ENCODE data around the gene CCDC178. TPM values are rescaled to one million over a fixed set of nuclear protein-coding genes. Genes with fewer than 3 reads are reported as not detected.

Gene CCDC178
- total RNA-seq, 4 donors from 2014 or later: 0.73 to 1.1 TPM; not detected in 2

- intact Hi-C loops (cut with DNase I): no loop called here
- Histone ChIP-seq H3K27ac (no peak overlapping the region), H3K27me3 (no peaks in the 10 kb centered on the region), H3K9me3 (peaks cover 0 to 9% (median 0%) of the 10 kb centered on the region in 3 donors), H3K4me3 (no peak overlapping the region), H3K36me3 (no peaks in the 10 kb centered on the region), H3K4me1 (no peaks in the 10 kb centered on the region)
- TF ChIP-seq POLR2A (IDR thresholded peaks at IDR 0.05) (no peak), CTCF (IDR thresholded peaks at IDR 0.05) (no peak)
- no peak for DNase-seq
- WGBS, 2 donors: 52 to 64% methylated on average over 3 to 4 of the region's 4 CpGs
These were observed 543.6 kb downstream of the CCDC178 start for GRCh38 chr18:32896776-32897547.

- H3K4me1 ChIP-seq: no peaks in the 10 kb centered on the region
- no peaks in the 10 kb centered on the region for H3K27me3 ChIP-seq
- 83 to 84% methylated on average over 7 of the region's 7 CpGs for whole genome bisulfite sequencing, 2 donors
- TF ChIP-seq CTCF (IDR thresholded peaks at IDR 0.05): no peak
- no peak for TF ChIP-seq POLR2A (IDR thresholded peaks at IDR 0.05)
- no peaks in the 10 kb centered on the region for H3K36me3 ChIP-seq
- DNase-seq: no peak
- intact Hi-C loops (cut with DNase I): no loop called here
- peaks cover 0 to 9% (median 0%) of the 10 kb centered on the region in 3 donors for H3K9me3 ChIP-seq
- no peak overlapping the region for H3K27ac ChIP-seq
- no peak overlapping the region for H3K4me3 ChIP-seq
These were observed 546.6 kb downstream of the CCDC178 start for GRCh38 chr18:32893915-32894314.

GRCh38 chr18:32891797-32892196 is 548.7 kb downstream of the CCDC178 start:
- Histone ChIP-seq H3K27ac (no peak overlapping the region), H3K36me3 (no peaks in the 10 kb centered on the region), H3K27me3 (no peaks in the 10 kb centered on the region), H3K9me3 (no peaks in the 10 kb centered on the region), H3K4me3 (no peak overlapping the region), H3K4me1 (no peaks in the 10 kb centered on the region)
- no peak for DNase-seq
- 94 to 95% methylated on average over 3 of the region's 3 CpGs for WGBS, 2 donors
- intact Hi-C loops (cut with DNase I): no loop called here
- no peak for TF ChIP-seq POLR2A (IDR thresholded peaks at IDR 0.05)
- no peak for TF ChIP-seq CTCF (IDR thresholded peaks at IDR 0.05)

- no peak for DNase-seq
- Histone ChIP-seq H3K4me1 (no peaks in the 10 kb centered on the region), H3K4me3 (no peak overlapping the region), H3K36me3 (no peaks in the 10 kb centered on the region), H3K27ac (no peak overlapping the region), H3K27me3 (no peaks in the 10 kb centered on the region), H3K9me3 (no peaks in the 10 kb centered on the region)
- 70 to 81% methylated on average over 2 of the region's 2 CpGs for WGBS, 2 donors
- TF ChIP-seq CTCF (IDR thresholded peaks at IDR 0.05): no peak
- no peak for TF ChIP-seq POLR2A (IDR thresholded peaks at IDR 0.05)
- intact Hi-C loops (cut with DNase I): no loop called here
These were observed 549.4 kb downstream of the CCDC178 start for GRCh38 chr18:32891130-32891529.

GRCh38 chr18:32889615-32890593 is 550.6 kb downstream of the CCDC178 start:
- Histone ChIP-seq H3K4me3 (no peak overlapping the region), H3K27me3 (no peaks in the 10 kb centered on the region), H3K27ac (no peak overlapping the region), H3K36me3 (no peaks in the 10 kb centered on the region), H3K4me1 (no peaks in the 10 kb centered on the region), H3K9me3 (no peaks in the 10 kb centered on the region)
- intact Hi-C loops (cut with DNase I): no loop called here
- TF ChIP-seq POLR2A (IDR thresholded peaks at IDR 0.05) (no peak), CTCF (IDR thresholded peaks at IDR 0.05) (no peak)
- no peak for DNase-seq
- 78 to 86% methylated on average over 6 to 8 of the region's 8 CpGs for WGBS, 2 donors

Data from esophagus squamous epithelium (tissue), 5 donors.